ENCODE data around the gene SLFN5.
"Not testable (repeated sequence)": the region's sequence is repeated elsewhere in the genome, so short reads cannot be mapped to it uniquely, and the experiment has no call there.

SLFN5 gene

DNA sequence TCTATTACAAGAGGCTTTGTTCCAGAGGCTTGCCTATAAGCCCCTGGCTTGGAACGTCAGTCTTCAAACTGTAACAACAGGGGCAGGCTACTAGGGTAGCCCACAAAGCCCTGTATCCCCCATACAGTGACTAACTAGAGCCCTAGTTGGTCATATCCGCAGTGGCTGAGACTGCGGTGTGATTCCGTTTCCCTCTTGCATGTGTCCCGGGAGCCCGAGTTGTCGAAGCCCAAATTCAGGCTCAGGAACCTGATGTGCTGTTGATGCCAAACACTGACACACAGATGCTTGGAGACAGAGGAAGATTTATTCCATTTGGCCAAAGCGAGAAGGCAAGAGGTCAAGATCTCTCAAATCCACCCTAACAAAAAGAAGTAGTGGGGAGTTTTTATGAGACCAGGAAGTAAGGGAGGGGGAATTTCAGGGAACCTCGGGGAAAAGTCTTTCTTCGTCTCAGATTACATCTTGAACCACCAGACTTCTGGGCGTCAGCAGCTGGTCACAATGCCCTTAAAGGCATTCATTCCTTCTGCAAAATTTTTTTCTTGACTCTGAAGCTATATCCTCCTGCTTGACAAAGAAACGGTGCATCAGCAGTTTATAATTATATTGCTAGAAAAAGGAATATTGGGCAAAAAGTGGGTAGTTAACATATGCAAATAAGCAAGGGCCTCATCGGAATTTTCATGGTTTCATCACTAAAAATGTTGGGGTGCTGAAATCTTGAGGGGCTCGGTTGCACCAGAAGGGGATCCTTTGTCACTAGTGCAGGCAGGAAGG, 879 bp downstream of the SLFN5 start:
- DNase-seq = peak; percentile 67

DNA sequence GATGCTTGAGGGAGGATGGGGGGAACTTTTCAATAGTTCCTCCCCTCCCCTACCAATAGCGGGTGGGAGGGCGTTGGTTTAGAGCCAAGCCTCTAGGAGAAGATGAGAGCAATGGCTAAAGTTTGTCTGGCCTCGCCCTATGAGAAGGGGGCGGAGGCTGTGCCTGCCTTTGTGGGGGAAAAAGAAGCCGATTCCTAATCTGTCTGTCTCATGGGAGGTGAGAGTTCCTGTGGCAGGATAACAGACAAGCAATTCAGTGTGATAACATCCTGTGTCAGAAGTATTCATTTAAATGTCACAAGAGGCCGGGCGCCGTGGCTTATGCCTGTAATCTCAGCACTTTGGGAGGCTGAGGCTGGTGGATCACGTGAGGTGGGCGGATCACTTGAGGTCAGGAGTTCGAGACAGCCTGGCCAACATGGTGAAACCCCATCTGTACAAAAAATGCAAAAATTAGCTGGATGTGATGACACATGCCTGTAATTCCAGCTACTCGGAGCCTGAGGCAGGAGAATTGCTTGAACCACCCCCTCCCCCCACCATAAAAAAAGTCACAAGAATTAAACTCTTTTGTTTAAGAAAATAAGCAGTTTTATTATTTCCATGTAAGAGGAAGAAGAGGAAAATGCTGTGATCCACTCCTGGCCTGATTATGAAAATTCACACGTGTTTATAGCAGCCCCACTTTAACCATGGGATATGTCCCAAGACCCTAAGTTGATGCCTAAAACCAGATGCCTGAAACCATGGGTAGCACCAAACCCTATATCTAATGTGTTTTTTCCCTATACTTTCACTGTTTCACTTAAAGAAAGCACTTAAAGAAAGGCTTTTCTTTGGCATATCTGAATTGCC, 1.7 kb downstream of the SLFN5 start:
- DNase-seq = peak; percentile 85

DNA sequence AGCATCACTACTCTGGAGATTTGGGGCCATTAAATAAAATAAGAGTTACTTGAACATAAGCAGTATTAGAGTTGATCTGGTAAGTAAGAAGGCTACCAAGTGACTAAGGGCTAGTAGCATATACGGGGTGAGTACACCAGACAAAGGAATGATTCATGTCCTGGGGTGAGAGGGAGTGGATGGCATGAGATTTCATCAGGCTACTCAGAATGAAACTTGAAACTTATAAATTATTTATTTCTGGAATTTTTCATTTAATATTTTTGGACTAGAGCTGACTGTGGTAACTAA, 2.3 kb downstream of the SLFN5 start:
- DNase-seq = peak; percentile 22

DNA sequence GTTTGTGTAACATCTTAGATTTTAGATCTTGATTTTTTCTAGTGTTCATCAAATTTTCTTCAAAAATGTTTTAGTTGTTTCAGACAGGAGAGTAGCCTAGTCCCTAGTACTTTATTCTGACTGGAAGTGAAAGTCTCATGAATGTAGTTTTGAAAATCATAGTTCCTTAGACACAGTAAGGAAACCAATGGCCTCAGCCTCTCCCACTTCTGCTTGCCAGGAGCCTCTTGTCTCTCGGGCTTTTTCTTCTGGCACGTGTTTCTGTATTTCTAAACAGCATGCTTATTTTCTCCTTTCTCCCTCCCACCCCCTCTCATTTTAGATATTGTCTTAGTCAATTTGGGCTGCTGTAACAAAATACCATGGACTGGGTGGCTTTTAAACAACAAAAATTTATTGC, 9.8 kb downstream of the SLFN5 start:
- no peak for DNase-seq

DNA sequence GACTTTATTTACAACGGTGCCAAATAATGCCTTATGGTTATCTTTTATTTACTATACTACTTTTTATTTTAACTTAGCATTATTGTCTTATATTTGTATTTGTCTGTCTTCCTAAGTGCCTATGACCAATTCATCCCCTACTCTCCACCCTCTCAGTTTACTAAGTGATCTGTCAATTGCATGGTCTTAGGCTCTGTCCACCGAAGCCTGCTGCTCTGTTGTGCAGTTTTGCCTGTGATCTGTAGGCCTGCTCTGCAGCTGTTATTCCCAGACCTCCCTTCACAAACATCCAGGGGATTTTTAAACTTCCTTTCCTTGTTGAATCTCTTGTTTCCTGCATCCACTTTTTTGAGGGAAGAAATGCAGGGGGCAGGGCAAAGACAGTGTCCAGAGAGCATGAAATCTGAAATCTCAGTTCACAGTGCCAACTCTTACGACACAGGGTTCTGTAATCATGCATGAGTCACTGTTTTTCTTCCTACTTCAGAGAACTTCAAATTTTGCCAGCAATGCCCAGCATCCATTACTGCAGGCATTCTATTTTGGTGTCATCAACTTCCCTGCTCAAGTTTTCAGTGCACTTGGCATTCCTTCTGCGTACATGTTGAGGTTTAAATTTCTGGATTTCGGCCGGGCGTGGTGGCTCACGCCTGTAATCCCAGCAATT, 11.4 kb downstream of the SLFN5 start:
- peak; percentile 55 for DNase-seq

DNA sequence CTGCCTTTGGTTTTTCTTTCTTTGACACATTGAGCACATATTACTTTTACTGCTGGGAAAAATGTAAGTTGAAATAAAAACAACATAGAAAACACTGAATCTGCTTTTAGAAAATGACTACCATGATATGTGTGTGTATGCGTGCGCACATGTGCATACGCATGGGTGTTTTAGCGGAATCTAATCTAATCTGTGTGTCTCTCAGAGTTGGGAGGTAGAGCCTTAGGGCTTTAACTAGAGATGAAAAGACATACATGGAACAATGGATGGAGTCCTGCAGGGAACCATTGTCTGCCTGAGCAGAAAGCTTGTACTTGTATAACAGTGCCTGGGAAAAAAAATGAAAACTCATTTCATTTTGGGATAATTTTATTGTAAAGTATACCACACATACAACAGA, 12.4 kb downstream of the SLFN5 start:
- DNase-seq = peak; percentile 13

DNA sequence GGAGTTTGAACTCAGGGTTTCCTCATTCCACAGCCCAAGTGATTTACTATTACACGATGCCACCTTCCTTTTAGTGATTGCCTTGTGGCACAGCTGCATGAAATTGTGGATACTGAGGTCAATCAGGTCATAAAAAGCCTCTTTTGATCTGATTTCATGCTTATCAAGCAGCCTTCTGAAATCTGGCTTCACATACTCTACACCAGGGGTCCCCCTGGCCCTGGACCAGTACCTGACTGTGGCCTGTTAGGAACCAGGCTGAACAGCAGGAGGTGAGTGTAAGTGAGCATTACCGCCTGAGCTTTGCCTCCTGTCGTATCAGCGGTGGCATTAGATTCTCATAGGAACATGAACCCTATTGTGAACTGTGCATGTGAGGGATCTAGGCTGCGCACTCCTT, 13.8 kb downstream of the SLFN5 start:
- peak; percentile 51 for DNase-seq

DNA sequence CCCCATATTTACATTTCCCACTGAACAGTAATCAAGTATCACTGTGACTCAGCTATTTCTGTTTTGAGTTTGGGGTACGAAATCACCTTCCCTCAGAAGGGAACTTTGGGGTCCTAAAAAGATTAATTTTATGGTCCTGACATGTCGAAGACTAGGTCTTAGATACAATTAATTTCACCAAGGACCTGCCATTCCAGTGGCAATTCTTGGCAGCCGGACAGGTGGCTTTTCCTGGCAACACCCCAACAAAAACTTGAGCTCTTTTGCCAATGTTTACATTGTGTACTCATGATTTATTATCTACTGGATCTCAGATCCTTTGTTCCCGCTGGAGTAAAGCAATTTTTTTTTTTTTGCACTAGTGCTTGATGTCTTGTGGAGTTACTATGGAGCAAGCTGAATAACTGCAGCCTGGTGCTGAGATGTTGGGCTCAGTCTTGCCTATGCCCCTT, 14.4 kb downstream of the SLFN5 start:
- peak; percentile 13 for DNase-seq

DNA sequence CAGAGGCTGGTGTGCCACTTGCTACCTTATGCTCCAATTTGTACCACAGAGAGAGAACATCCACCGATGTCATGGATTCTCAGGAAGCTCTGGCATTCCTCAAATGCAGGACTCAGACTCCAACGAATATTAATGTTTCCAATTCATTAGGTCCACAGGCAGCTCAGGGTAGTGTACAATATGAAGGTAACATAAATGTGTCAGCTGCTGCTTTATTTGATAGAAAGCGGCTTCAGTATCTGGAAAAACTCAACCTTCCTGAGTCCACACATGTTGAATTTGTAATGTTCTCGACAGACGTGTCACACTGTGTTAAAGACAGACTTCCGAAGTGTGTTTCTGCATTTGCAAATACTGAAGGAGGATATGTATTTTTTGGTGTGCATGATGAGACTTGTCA, 16.1 kb downstream of the SLFN5 start:
- no peak for DNase-seq

DNA sequence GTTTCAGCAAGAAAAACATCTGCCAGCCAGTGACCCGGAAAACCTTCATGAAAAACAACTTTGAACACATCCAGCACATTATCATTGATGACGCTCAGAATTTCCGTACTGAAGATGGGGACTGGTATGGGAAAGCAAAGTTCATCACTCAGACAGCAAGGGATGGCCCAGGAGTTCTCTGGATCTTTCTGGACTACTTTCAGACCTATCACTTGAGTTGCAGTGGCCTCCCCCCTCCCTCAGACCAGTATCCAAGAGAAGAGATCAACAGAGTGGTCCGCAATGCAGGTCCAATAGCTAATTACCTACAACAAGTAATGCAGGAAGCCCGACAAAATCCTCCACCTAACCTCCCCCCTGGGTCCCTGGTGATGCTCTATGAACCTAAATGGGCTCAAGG, 22.2 kb downstream of the SLFN5 start:
- peak; percentile 36 for DNase-seq

DNA sequence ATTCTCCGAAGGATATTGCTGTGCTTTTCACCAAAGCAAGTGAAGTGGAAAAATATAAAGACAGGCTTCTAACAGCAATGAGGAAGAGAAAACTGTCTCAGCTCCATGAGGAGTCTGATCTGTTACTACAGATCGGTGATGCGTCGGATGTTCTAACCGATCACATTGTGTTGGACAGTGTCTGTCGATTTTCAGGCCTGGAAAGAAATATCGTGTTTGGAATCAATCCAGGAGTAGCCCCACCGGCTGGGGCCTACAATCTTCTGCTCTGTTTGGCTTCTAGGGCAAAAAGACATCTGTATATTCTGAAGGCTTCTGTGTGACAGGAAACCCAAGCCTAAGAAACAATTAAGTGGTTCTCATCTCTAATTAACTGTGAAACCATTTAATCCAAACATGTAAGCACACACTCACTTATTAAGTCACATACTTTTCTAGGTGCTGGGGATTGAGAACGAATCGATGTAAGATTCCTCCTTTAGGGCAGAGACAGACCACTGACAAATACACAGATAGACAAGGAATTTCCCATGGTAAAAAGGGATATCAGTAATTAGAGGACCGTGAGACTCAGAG, 22.8 kb downstream of the SLFN5 start:
- peak; percentile 14 for DNase-seq

DNA sequence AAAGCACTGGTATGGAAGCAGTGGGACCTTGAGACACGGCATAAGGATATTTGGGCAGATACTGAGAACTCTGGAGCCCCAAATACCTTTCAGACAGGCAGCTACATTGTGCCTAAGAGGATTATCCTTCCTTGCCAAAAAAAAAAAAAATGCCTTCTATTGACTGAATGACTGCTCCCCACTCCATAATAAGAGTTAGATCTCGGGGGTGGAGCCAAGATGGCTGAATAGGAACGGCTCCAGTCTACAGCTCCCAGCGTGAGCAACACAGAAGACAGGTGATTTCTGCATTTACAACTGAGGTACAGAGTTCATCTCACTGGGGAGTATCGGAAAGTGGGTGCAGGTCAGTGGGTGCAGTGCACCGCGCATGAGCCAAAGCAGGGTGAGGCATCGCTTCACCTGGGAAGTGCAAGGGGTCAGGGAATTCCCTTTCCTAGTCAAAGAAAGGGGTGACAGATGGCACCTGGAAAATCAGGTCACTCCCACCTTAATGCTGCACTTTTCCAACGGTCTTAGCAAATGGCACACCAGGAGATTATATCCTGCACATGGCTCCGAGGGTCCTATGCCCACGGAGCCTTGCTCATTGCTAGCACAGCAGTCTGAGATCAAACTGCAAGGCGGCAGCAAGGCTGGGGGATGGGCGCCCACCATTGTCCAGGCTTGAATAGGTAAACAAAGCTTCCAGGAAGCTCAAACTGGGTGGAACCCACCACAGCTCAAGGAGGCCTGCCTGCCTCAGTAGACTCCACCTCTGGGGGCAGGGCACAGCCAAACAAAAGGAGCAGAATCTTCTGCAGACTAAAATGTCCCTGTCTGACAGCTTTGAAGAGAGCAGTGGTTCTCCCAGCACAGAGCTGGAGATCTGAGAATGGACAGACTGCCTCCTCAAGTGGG, 31.5 kb downstream of the SLFN5 start:
- DNase-seq = not testable (repeated sequence)

DNA sequence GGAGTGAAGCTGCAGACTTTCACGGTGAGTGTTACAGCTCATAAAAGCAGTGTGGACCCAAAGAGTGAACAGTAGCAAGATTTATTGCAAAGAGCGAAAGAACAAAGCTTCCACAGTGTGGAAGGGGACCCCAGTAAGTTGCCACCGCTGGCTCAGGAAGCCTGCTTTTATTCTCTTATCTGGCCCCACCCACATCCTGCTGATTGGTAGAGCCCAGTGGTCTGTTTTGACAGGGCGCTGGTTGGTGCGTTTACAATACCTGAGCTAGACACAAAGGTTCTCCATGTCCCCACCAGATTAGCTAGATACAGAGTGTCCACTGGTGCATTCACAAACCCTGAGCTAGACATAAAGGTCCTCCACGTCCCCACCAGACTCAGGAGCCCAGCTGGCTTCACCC, 35.6 kb downstream of the SLFN5 start:
- DNase-seq = not testable (repeated sequence)

DNA sequence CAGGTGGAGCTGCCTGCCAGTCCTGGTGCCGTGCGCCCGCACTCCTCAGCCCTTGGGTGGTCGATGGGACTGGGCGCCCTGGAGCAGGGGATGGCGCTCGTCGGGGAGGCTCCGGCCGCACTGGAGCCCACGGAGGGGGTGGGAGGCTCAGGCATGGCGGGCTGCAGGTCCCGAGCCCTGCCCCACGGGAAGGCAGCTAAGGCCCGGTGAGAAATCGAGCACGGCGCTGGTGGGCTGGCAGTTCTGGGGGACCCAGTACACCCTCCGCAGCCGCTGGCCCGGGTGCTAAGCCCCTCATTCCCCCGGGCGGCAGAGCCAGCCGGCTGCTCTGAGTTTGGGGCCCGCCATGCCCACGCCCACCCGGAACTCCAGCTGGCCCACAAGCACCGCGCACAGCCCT, 36.0 kb downstream of the SLFN5 start:
- not testable (repeated sequence) for DNase-seq

DNA sequence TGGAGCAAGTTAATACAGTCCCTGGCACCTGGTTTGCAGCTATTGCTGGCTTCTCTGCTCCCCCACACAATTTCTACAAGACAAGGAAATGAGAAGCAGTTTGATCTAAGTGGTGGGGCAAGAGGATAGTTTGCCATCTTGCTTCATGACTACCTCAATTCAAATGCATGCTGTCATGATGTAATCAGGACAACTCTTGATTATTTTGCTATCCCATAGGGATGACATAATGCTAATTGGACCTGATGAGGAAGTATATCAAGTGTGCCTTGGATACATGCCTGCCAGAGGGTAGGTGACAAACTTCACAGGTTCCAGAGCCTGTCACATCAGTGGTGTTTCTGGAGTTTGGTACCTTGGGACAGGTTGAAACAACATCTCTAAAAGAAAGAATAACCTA, 40.9 kb downstream of the SLFN5 start:
- DNase-seq = no peak

DNA sequence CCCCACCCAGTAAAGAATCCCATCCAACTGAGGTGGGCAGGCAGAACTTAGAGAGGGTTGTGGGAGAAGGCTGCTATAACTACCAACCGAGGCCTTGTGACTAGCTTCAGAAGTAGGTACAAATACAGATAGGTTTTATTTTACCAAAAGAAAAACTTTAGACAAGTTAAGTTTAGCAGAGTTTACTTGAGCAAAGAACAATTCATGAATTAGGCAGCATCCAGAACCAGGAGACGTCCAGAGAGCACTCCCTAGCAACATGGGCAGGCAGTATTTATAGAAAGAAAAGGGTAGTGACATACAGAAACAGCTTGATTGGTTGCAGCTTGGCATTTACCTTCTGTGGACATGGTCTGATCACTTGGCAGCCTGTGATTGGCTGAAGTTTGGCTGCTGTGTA, 42.1 kb downstream of the SLFN5 start:
- no peak for DNase-seq

DNA sequence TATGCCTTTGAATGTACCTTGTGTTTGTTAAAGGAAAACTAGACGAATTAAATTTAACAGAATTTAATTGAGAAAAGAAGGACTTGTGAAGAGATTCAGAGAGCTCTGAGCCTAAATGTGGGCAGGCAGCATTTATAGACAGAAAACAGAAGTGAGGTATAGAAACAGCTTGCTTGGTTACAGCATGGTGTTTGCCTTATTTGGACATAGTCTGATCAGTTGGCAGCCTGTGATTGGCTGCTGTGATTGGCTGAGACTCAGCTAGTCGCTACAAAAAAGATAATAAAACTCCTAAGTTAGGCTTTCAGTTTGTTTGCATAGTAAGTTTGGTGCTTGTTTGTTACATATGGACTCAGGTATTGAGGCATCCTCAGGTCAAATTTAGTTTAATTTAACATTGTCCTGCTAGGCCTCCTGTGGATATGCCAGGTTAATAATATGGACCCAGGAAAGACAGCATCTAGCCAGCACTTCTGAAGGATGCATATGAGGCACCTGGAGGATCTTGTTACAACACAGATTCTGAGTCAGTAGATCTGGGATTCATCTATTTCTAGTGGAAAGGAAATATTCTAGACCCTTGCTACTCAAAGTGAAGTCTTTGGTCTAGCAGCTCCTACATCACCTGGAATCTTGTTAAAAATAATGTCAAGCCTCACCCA, 43.4 kb downstream of the SLFN5 start:
- DNase-seq = no peak

DNA sequence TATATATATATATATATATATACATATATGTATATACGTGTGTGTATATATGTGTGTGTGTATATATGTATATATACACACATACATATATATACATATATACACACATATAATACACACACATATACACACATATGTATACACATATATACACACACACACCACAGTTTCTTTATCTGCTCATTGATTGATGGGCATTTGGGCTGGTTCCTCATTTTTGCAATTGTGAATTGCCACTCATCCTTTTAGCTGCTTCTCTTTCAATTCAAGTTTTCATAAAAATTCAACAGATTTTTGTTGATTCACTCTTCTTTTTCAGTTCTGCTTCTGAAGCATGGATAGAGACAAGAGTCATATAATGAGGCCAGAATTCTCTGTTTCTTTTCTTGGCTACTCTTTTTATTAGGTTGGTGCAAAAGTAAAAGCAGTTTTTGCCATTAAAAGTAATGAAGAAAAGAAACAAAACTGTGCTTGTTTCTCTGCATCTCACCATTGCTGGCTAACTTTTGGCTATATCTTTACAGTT, 44.5 kb downstream of the SLFN5 start:
- DNase-seq = no peak

DNA sequence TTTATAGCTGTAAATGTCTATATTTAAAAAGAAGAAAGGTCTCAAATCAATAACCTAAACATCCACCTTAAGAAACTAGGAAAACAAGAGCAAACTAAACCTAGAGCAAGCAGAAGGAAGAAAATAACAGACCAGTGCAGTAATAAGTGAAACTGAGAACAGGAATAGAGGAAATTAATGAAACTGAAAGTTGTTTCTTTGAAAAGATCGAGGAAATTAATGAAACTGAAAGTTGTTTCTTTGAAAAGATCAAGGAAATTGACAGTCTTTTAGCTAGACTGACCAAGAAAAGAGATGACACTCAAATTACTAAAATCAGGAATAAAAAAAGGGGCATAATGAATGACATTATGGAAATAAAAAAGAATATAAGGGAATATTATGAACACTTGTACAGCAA, 46.4 kb downstream of the SLFN5 start:
- DNase-seq = no peak

DNA sequence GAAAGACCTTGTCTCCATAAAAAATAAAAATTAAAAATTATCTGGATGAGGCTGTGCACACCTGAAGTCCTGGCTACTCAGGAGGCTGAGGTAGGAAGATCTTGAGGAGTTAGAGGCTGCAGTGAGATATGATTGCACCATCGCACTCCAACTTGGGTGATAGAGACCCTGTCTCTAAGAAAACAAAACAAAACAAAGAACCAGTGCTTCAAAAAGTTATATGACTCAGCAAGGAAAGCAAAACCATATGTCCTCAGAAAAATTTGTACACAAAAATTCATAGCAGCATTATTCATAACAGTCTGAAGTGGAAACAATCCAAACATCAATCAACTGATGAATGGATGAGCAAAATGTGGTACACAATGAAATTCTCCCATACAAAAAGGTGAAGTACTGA, 48.9 kb downstream of the SLFN5 start:
- no peak for DNase-seq

DNA sequence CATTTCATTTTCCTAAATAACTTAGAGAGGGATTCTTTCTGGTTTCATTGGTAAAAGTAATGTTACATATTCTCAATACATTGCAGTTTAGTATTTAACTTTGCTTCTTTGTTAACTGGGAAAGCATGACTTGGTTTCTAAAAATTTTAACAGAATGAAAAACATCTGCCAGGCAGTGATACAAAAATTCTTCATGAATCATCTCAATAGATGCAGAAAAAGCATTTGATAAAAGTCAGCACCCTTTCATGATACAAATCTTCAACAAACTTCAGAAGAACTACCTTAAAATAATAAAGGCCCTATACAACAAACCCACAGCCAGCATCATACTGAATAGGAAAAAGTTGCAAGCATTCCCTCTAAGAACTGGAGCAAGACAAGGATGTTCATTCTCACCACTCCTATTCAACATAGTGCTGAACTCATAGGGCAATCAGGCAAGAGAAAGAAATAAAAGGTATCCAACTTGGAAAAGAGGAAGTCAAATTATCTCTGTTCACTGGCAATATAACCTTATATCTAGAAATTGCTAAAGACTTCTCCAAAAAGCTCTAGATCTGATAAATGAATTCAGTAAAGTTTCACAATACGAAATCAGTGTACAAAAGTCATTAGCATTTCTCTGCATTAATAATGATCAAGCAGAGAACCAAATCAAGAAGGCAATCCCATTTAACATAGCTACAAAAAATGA, 50.4 kb downstream of the SLFN5 start:
- no peak for DNase-seq

Measured in islet precursor cell (in vitro differentiated cells).